Activated CD4-positive, alpha-beta T cell treated with anti-CD3 and anti-CD28 coated beads for 48 hours (primary cell): Measurements from ENCODE around the gene ZFP36L2.

ENCODE experiments used
- DNase-seq: peaks from one replicate; pipeline ENCODE4 v3.0.0-alpha.2; 2020

Gene ZFP36L2

GRCh38 chr2:43184339-43184895, 42.0 kb downstream of the ZFP36L2 start:
- peak; percentile 73 for DNase-seq

- DNase-seq = no peak
Measured at GRCh38 chr2:43183743-43184142, 42.7 kb downstream of the ZFP36L2 start.

- DNase-seq = no peak
Measured at GRCh38 chr2:43180897-43181296, 45.5 kb downstream of the ZFP36L2 start.

GRCh38 chr2:43179942-43180341, 46.5 kb downstream of the ZFP36L2 start:
- no peak for DNase-seq

GRCh38 chr2:43178602-43179542, 47.5 kb downstream of the ZFP36L2 start:
- peak; percentile 44 for DNase-seq

- no peak for DNase-seq
Measured at GRCh38 chr2:43178055-43178598, 48.3 kb downstream of the ZFP36L2 start.

GRCh38 chr2:43176449-43176848, 50.0 kb downstream of the ZFP36L2 start:
- no peak for DNase-seq

- no peak for DNase-seq
Measured at GRCh38 chr2:43175876-43176275, 50.5 kb downstream of the ZFP36L2 start.

GRCh38 chr2:43175020-43175441, 51.4 kb downstream of the ZFP36L2 start:
- DNase-seq = no peak

GRCh38 chr2:43174368-43174916, 52.0 kb downstream of the ZFP36L2 start:
- DNase-seq = peak; percentile 82
